ENCODE results near the gene MELTF.

MELTF gene

DNA sequence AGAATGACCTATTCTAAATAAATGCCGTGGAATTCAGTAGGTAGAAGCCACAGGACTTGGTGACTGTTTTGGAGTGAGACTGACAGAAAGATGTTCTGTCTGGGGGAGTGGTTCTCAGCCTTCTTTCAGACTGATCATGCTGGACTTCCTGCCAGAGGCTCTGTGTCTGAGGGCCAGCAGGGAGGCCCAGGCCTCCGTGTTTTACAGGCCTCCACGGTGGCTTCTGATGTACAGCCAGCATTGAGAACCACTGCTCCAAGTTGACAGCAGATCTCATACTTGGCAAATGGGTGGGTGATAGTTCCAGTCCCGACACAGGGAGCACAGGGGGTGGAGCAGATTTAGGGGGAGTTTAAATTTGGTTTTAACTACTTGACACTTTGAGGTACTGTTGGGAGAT is 54.3 kb downstream of the MELTF start:
- Histone ChIP-seq H3K4me1 (ENCODE audit: low read depth, poor library complexity, severe bottlenecking) (peaks cover 1% of the 10 kb centered on the region), H3K4me3 (IDR thresholded peaks at IDR 0.05; ENCODE audit: insufficient read depth, low read depth, low read length) (no peak overlapping the region), H3K79me2 (ENCODE audit: insufficient read depth, low read depth) (no peaks in the 10 kb centered on the region), H2AFZ (ENCODE audit: low read depth) (no peak overlapping the region), H3K9ac (no peak overlapping the region), H3K27me3 (ENCODE audit: insufficient read depth, low read depth) (0 out of 2 replicates have a peak, but pooled peaks cover 5% of the 10 kb centered on the region), H3K27ac (no peak overlapping the region), H4K20me1 (ENCODE audit: insufficient read depth) (no peaks in the 10 kb centered on the region), H3K4me2 (no peak overlapping the region), H3K36me3 (ENCODE audit: insufficient read depth) (no peaks in the 10 kb centered on the region)
- TF ChIP-seq, protein P1, sequence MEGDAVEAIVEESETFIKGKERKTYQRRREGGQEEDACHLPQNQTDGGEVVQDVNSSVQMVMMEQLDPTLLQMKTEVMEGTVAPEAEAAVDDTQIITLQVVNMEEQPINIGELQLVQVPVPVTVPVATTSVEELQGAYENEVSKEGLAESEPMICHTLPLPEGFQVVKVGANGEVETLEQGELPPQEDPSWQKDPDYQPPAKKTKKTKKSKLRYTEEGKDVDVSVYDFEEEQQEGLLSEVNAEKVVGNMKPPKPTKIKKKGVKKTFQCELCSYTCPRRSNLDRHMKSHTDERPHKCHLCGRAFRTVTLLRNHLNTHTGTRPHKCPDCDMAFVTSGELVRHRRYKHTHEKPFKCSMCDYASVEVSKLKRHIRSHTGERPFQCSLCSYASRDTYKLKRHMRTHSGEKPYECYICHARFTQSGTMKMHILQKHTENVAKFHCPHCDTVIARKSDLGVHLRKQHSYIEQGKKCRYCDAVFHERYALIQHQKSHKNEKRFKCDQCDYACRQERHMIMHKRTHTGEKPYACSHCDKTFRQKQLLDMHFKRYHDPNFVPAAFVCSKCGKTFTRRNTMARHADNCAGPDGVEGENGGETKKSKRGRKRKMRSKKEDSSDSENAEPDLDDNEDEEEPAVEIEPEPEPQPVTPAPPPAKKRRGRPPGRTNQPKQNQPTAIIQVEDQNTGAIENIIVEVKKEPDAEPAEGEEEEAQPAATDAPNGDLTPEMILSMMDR (conservative IDR thresholded peaks at IDR 0.05; ENCODE audit: low read depth, low read length): no peak

DNA sequence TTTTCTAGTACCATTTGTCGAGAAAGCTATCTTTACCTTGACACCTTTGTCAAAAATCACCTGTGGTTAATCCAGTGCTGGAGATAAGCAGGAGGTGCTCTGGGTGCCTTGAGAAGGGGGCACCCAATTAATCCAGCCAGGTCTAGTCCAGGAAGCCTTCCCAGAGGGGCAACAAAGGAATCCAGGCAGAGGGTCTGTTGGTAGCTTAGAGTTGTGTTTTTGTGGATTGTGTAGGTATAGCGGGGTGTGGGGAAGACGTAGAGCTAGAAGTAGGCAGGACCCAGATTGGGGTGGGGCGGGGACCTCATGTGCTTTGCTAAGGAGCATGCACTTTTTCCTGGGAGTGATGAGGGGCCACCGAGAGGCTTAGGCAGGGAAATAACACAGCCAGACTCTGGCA is 55.0 kb downstream of the MELTF start:
- H3K4me1 ChIP-seq (ENCODE audit: low read depth, poor library complexity, severe bottlenecking): peaks cover 3% of the 10 kb centered on the region
- TF ChIP-seq, protein P1 (conservative IDR thresholded peaks at IDR 0.05; ENCODE audit: low read depth, low read length): no peak
- no peak overlapping the region for H2AFZ ChIP-seq (ENCODE audit: low read depth)
- H4K20me1 ChIP-seq (ENCODE audit: insufficient read depth): no peaks in the 10 kb centered on the region
- H3K4me3 ChIP-seq (IDR thresholded peaks at IDR 0.05; ENCODE audit: insufficient read depth, low read depth, low read length): no peak overlapping the region
- no peaks in the 10 kb centered on the region for H3K79me2 ChIP-seq (ENCODE audit: insufficient read depth, low read depth)
- H3K9ac ChIP-seq: no peak overlapping the region
- H3K4me2 ChIP-seq: no peak overlapping the region
- H3K27me3 ChIP-seq (ENCODE audit: insufficient read depth, low read depth): 0 out of 2 replicates have a peak, but pooled peaks cover 5% of the 10 kb centered on the region
- no peak overlapping the region for H3K27ac ChIP-seq
- no peaks in the 10 kb centered on the region for H3K36me3 ChIP-seq (ENCODE audit: insufficient read depth)

DNA sequence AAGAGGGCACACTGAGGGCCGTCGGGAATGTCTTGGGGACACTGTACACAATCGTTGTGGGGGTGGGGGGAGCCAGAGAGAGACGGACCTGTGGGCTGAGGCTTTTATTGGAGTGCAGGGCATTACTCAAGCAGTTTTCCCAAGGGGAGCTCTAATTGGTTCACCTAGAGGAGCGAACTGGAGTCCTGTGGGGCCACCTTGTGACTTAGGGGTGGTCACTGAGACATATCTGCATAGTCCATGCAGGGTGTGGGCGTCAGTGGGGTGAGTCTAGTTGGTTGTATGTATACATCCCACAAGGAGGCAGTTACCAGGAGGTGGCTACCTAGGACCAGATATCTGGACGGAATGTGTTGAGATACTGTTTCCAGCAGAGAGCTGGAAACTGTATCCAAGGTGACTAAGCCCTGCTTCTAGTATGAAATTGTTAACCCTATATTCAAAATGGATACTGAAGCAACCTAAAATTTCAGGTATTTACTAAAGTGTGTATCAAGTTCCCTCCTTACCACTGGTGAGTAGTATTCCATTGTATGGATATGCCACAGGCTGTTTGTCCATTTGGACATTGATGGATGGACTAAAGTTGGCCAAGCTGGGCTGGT is 58.4 kb downstream of the MELTF start:
- H3K27me3 ChIP-seq (ENCODE audit: insufficient read depth, low read depth): 0 out of 2 replicates have a peak, but pooled peaks cover 5% of the 10 kb centered on the region

DNA sequence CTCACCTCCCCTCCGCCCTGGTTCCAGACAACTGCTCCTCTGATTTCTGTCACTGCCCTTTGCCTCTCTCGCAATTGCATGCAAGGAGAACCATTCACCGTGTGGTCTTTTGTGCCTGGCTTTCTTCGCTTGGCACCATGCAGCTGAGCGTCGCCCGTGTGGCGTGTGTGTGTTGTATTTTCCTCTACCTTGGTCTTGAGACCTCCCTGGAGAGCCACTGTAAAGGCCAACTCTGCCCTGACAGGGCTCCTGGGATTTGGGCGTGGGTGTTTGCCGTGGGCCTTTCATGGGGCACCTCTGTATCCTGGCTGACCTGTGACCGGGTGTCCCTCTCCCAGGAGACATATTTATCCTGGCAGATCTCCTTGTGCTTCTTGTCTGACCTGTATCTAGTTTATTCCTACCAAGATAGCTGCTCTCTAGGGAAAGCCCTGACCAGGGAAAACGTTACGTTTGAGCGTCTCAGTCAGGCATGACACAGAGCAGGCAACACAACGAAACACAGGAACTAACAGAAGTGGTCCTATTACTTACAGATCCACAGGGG is 59.0 kb downstream of the MELTF start:
- peaks cover 3% of the 10 kb centered on the region for H3K4me1 ChIP-seq (ENCODE audit: low read depth, poor library complexity, severe bottlenecking)
- TF ChIP-seq, protein P1 (conservative IDR thresholded peaks at IDR 0.05; ENCODE audit: low read depth, low read length): no peak
- H3K4me2 ChIP-seq: peak overlapping the region; percentile 65
- H3K9ac ChIP-seq: no peak overlapping the region
- peak overlapping the region; percentile 38; the same call in 1 of the 2 replicates for H2AFZ ChIP-seq (ENCODE audit: low read depth)
- no peaks in the 10 kb centered on the region for H3K36me3 ChIP-seq (ENCODE audit: insufficient read depth)
- 0 out of 2 replicates have a peak, but pooled peaks cover 5% of the 10 kb centered on the region for H3K27me3 ChIP-seq (ENCODE audit: insufficient read depth, low read depth)
- no peak overlapping the region for H3K27ac ChIP-seq
- no peaks in the 10 kb centered on the region for H4K20me1 ChIP-seq (ENCODE audit: insufficient read depth)
- H3K4me3 ChIP-seq (IDR thresholded peaks at IDR 0.05; ENCODE audit: insufficient read depth, low read depth, low read length): no peak overlapping the region
- H3K79me2 ChIP-seq (ENCODE audit: insufficient read depth, low read depth): no peaks in the 10 kb centered on the region

More for the DNA sequence above, 58.4 kb downstream of the MELTF start:
- H3K4me1 ChIP-seq (ENCODE audit: low read depth, poor library complexity, severe bottlenecking): peaks cover 3% of the 10 kb centered on the region
- H3K27ac ChIP-seq: no peak overlapping the region
- no peak overlapping the region for H3K9ac ChIP-seq
- no peaks in the 10 kb centered on the region for H3K79me2 ChIP-seq (ENCODE audit: insufficient read depth, low read depth)
- no peaks in the 10 kb centered on the region for H3K36me3 ChIP-seq (ENCODE audit: insufficient read depth)
- H3K4me2 ChIP-seq: no peak overlapping the region
- no peaks in the 10 kb centered on the region for H4K20me1 ChIP-seq (ENCODE audit: insufficient read depth)
- H2AFZ ChIP-seq (ENCODE audit: low read depth): no peak overlapping the region
- TF ChIP-seq, protein P1 (conservative IDR thresholded peaks at IDR 0.05; ENCODE audit: low read depth, low read length): no peak
- no peak overlapping the region for H3K4me3 ChIP-seq (IDR thresholded peaks at IDR 0.05; ENCODE audit: insufficient read depth, low read depth, low read length)
